ENCODE data around the gene NHLH1.

NHLH1 gene

GRCh38 chr1:160413716-160414115 lies 46.8 kb downstream of the NHLH1 start:
- DNase-seq: no peak

- no peak for DNase-seq
Measured at GRCh38 chr1:160414881-160415280, 48.0 kb downstream of the NHLH1 start.

GRCh38 chr1:160415696-160416290 lies 48.9 kb downstream of the NHLH1 start:
- DNase-seq: no peak

- DNase-seq: peak; percentile 67
Measured at GRCh38 chr1:160416369-160416768, 49.5 kb downstream of the NHLH1 start.

- no peak for DNase-seq
Measured at GRCh38 chr1:160418483-160418882, 51.6 kb downstream of the NHLH1 start.

- DNase-seq: no peak
Measured at GRCh38 chr1:160419150-160419837, 52.4 kb downstream of the NHLH1 start.

GRCh38 chr1:160419838-160420169 lies 52.9 kb downstream of the NHLH1 start:
- no peak for DNase-seq

GRCh38 chr1:160420881-160421842 lies 54.3 kb downstream of the NHLH1 start:
- DNase-seq: peak; percentile 50

- DNase-seq: no peak
Measured at GRCh38 chr1:160421881-160422280, 55.0 kb downstream of the NHLH1 start.

All from hematopoietic multipotent progenitor cell treated with erythropoietin and hydrocortisone succinate and interleukin-3 and kit ligand, for 6 days (in vitro differentiated cells).